GM19239 (cell line): ENCODE results near the gene GSX1.
"Not testable (repeated sequence)": the region's sequence is repeated elsewhere in the genome, so short reads cannot be mapped to it uniquely, and the experiment has no call there.

Experiments
- DNase-seq: peaks from one replicate; pipeline ENCODE4 v3.0.0; 2011; ENCODE audit warnings: low spot score; ENCODE audit not compliant: insufficient read length
- FAIRE-seq: peaks from 2 replicates; lab custom pipeline; 2011; peaks lifted over from hg19 to GRCh38; lab: Jason Lieb, UNC

The GSX1 gene

DNA sequence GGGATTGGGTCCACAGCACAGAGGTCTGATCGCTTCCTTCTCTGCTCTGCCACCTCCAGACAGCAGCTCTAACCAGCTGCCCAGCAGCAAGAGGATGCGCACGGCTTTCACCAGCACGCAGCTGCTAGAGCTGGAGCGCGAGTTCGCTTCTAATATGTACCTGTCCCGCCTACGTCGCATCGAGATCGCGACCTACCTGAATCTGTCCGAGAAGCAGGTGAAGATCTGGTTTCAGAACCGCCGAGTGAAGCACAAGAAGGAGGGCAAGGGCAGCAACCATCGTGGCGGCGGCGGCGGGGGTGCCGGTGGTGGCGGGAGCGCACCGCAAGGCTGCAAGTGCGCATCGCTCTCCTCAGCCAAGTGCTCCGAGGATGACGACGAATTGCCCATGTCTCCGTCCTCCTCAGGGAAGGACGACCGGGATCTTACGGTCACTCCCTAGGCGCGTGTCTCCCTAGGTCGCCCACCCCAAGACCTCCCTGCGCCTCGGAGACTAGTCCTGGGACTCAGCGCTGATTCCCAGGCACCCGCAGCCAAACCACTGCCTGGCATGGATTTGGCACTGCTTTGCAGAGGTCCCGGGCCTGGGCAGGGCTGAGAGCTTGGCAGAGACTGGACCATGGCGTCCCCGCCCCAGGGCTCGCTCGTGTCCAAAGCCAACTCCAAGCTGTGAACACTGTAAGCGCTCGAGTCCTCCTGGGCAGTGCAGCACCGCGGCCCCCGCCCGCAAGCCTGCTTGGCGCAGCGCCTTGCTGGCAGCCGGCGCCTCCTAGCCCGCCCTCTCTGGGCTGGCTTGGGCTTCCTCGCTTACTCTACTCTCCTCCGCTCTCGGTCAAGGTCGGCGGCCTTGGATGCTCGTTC lies 1.5 kb downstream of the GSX1 start:
- no peak for FAIRE-seq

GRCh38 chr13:27794368-27794691 lies 2.0 kb downstream of the GSX1 start:
- DNase-seq: no peak
- FAIRE-seq: no peak

More for the DNA sequence above, 1.5 kb downstream of the GSX1 start:
- no peak for DNase-seq

GRCh38 chr13:27794921-27795717 lies 2.8 kb downstream of the GSX1 start:
- DNase-seq (no peak), FAIRE-seq (no peak)

DNA sequence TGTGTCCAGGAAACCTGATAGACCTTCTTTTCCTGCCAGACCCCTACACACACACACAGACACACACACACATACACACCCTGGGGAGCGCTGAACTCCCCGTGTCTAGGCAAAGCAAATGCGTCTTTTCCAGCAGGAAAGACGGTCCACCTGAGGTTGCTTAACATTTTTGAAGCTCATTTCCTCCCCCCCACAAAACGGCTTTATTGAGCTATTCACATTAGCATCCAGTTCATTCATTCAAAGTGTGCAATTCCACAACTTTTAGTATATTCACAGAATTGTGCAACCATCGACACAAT lies 3.4 kb downstream of the GSX1 start:
- no peak for DNase-seq
- no peak for FAIRE-seq

GRCh38 chr13:27796544-27797227 lies 4.4 kb downstream of the GSX1 start:
- FAIRE-seq: no peak
- no peak for DNase-seq

- DNase-seq (no peak), FAIRE-seq (no peak)
Observed at GRCh38 chr13:27797228-27797624, 4.9 kb downstream of the GSX1 start.

GRCh38 chr13:27806744-27807387 lies 14.6 kb downstream of the GSX1 start:
- FAIRE-seq (no peak), DNase-seq (no peak)

DNA sequence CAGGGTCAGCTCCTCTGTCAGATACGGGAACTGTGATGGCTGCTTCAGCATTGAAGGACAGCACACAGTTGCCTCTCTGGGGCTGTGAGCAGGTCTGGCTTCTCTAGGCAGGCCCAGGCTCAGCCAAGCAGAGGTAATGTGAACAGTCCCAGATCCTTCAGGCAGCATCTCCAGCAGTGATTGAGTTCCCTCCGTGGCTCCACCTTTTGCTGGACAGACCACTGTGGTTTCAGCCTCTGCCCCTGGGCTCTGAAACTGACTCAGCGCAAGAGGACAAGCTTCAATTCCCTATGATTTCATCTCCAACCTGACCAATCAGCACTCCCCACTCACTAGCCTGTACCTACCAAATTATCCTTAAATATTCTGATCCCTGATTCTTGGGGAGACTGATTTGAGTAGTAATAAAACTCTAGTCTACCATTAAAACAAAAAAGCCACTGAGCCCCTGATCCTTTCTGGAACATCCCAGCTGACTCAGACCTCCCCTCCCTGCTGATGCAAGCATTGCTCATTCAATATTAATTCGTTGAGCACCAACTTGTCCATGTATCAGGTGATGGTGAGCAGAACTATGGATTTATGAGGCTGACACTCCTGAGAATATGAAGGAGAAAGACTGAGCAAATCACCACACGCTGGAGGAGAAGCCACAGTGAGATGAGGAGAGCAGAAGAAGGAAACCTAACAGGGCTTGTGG lies 16.7 kb downstream of the GSX1 start:
- no peak for FAIRE-seq
- DNase-seq: no peak

DNA sequence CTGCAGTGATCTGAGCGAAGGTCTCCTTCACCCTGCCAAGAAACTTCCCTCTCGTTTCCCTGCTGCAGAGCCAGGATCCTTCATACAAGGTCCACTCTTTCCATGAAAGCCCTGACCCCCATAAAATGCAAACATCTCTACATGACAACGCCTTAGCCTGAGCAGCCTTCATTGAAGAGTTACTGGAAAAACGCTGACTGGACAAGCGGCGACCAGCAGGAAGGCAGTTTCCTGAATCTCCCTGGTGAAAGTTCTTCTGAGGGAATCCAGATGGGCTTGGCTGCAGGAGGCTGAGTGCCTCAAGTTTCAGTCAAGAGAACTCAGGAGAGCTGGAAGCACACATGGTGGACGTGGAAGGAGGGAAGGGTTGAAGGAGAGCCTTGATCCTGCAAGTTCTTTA lies 17.7 kb downstream of the GSX1 start:
- DNase-seq: no peak
- no peak for FAIRE-seq

- FAIRE-seq: no peak
- no peak for DNase-seq
Observed at GRCh38 chr13:27810461-27810860, 18.2 kb downstream of the GSX1 start.

DNA sequence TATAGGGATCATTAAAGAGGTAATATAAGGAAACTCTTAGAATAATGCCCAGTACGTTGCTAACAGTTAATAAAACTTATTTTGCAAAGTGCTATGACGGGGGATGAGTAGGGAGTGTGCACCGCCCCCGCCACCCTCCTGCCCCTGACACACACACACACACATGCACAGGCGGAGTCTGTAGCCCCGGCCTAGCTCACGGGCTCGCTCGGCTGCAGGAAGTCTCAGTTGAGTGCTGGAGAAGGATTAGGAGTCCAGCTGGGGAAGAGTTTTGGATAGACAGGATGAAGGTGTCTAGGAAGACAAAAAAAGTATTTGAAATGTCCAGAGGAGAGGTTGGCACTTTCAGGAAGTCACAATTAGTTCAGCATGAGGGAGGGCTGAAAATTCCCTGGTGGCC lies 21.5 kb downstream of the GSX1 start:
- FAIRE-seq (no peak), DNase-seq (no peak)

DNA sequence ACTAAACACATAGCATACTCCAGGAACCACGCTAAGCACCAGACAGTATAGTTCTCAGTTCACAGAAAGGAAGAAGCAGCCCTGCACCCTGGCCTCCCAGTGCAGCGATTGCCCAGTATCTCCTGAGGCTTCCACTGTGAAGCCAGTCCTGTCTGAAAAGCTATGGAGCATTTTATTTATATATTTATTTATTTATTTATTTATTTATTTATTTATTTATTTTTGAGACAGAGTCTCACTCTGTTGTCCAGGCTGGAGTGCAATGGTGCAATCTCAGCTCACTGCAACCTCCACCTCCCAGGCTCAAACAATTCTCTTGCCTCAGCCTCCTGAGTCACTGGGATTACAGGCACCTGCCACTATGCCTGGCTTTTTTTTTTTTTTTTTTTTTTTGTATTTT lies 25.5 kb downstream of the GSX1 start:
- not testable (repeated sequence) for DNase-seq, FAIRE-seq

DNA sequence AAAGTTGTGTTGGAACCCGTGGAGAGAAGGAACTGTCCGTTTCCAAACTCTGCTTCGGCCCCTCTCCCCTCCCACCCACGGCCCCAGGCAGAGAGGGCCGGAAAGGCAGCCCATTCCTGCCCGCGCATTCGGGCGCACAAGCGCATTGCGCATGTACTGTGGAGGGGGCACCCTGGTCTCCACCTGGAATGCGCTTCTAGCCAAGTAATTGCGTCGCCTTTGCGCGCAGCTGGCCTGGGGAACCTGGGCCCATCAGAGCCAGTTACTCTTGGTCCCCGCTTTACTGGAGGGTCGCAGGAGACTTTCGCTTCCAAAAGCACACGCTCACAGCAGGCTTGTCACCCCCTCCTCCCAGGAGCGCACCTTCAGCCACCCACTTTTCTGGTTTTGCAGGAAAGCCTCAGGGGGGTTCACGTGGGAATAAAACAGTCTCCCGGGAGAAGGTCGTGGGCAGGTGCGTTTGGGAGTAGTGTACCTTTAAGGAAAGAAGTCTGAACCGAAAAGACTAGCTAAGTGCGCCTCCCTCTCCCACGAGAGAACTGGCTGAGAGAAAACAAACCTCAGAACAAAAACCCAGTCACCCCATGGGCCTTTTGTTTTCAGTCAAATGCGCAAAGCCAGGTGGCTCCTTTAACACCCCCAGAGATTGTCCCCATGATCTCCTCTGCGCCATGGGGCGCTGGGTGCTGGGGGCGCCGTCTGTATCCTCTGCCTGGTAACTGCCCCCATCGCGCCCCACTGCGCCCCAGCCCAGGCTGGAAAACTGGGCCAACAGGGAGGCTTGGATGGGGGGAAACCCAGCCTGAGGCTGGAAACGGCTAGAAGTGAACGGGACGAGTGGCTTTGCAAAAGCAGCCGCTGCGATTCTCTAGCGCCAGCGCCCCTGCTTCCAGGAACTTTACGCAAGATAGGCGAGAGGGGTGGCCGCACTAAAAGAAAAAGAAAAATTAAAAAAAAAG lies 28.5 kb downstream of the GSX1 start:
- DNase-seq (no peak), FAIRE-seq (no peak)

- no peak for DNase-seq
- no peak for FAIRE-seq
Observed at GRCh38 chr13:27821566-27821965, 29.3 kb downstream of the GSX1 start.

GRCh38 chr13:27822258-27822872 lies 30.1 kb downstream of the GSX1 start:
- no peak for DNase-seq
- FAIRE-seq: no peak

DNA sequence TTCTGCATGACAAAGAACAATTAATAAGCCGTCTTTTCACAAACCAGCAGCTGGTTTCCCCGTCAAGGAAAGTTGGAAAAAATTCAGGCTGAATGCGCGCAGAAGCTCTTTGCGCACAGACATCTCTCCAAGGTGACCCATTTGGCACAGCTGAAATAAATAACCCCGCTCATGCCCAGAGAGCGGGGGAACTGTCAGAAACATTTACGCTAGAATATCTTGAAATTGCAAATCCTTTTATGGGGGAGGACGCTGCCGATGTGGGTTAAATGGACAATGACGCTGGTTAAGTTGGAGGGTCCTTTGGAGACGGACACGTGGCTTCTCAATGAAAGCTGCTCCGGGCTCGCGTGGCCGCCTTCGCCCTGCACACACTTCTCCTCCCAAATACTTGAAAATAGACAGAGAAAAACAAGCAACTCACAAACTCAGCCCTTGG lies 30.6 kb downstream of the GSX1 start:
- FAIRE-seq: no peak
- DNase-seq: no peak

GRCh38 chr13:27824121-27824520 lies 31.8 kb downstream of the GSX1 start:
- FAIRE-seq: no peak
- DNase-seq: no peak

- no peak for DNase-seq
- no peak for FAIRE-seq
Observed at GRCh38 chr13:27825072-27825471, 32.8 kb downstream of the GSX1 start.
